ENCODE results near the gene FAM174C.

- TF ChIP-seq CTCF (IDR thresholded peaks at IDR 0.05; ENCODE audit: extremely low read depth in 1 of 2, insufficient read depth in 1 of 2, low read depth in 1 of 2, low read length in 2 of 2) (no peak), POLR2A (IDR thresholded peaks at IDR 0.05; ENCODE audit: low read depth, low read length) (no peak), POLR2AphosphoS5 (IDR thresholded peaks at IDR 0.05; ENCODE audit: insufficient read depth, low read depth, low read length) (no peak)
These were observed 49.0 kb downstream of the FAM174C start for GRCh38 chr19:1324249-1324805.
